Fibroblast of lung (primary cell): Measurements from ENCODE around the gene FGD2.
"Not testable (repeated sequence)": the region's sequence is repeated elsewhere in the genome, so short reads cannot be mapped to it uniquely, and the experiment has no call there.

Source experiments
- CTCF ChIP-seq, 2 donors: IDR thresholded peaks in 1 of 2; conservative IDR thresholded peaks in 1 of 2; 1 replicate in 1 of 2; 2 replicates in 1 of 2; pipeline ENCODE4 v1.5.1; 2011 to 2012; ENCODE audit warnings: low read length in 2 of 2, control low read depth in 1 of 2, inconsistent platforms in 1 of 2, low read depth in 1 of 2, mild to moderate bottlenecking in 1 of 2
- EZH2 ChIP-seq: IDR thresholded peaks from 2 replicates; pipeline ENCODE4 v1.5.1; 2012; ENCODE audit warnings: low read length, control low read depth, mild to moderate bottlenecking; ENCODE audit errors: missing control alignments

GRCh38 chr6:36990401-36990800, 15.1 kb upstream of the FGD2 start:
- TF ChIP-seq CTCF (conservative IDR thresholded peaks at IDR 0.05 in 1 of 2, IDR thresholded peaks at IDR 0.05 in 1 of 2; ENCODE audit: low read depth in 1 of 2, low read length in 2 of 2); EZH2: not testable (repeated sequence)
